Transverse colon (tissue), 3 donors: ENCODE measurements around the gene ZNF185.

ENCODE experiments used
- CTCF ChIP-seq, 5 experiments: fragments of 200-600 bp in 3 of 5; fragments of 450-650 bp in 2 of 5; sonication (generic) in 3 of 5; IDR thresholded peaks; 1 replicate in 2 of 5; 2 replicates in 3 of 5; pipeline ENCODE4 v1.5.1; 2016 to 2017; ENCODE audit warnings: antibody characterized with exemption in 5 of 5, inconsistent platforms in 3 of 5, mild to moderate bottlenecking in 2 of 5, moderate library complexity in 1 of 5
- EP300 ChIP-seq: sonication (generic); formaldehyde crosslinking; IDR thresholded peaks from one replicate; pipeline ENCODE4 v1.6.1; 2017; ENCODE audit warnings: antibody characterized with exemption, low read depth
- POLR2A ChIP-seq: fragments of 450-650 bp; IDR thresholded peaks from one replicate; pipeline ENCODE4 v1.6.1; 2016; ENCODE audit warnings: antibody characterized with exemption, mild to moderate bottlenecking, moderate library complexity

GRCh38 chrX:152925835-152926234, 28.0 kb downstream of the ZNF185 start:
- TF ChIP-seq CTCF (IDR thresholded peaks at IDR 0.05) (no peak), EP300 (no peak), POLR2A (no peak)
